ENCODE measurements around the gene NR3C1. TPM values are rescaled to one million over a fixed set of nuclear protein-coding genes. Genes with fewer than 3 reads are reported as not detected.
A peak's percentile ranks its signal among the peaks of the same experiment; 100 is the strongest.

The NR3C1 gene
- polyA plus RNA-seq, 1 donor (not counting 4 experiments of a cell fraction or from before 2014, with no cell fraction given), result 30.7 TPM

GRCh38 chr5:143318270-143318669 lies 85.2 kb downstream of the NR3C1 start:
- TF ChIP-seq EZH2 (IDR thresholded peaks at IDR 0.05; ENCODE audit: low read length) (no peak), CTCF (optimal IDR thresholded peaks at IDR 0.05 in 1 of 3, IDR thresholded peaks at IDR 0.05 in 1 of 3, conservative IDR thresholded peaks at IDR 0.05 in 1 of 3; ENCODE audit: extremely low read depth in 1 of 3, insufficient read depth in 2 of 3, low read length in 3 of 3) (no peak)
- no peaks in the 10 kb centered on the region for H4K20me1 ChIP-seq (ENCODE audit: control insufficient read depth, extremely low read depth, insufficient read depth, low read length)
- peaks cover 70% of the 10 kb centered on the region for H3K79me2 ChIP-seq (ENCODE audit: control insufficient read depth, insufficient read depth, low read length)
- H3K4me2 ChIP-seq (ENCODE audit: control insufficient read depth, extremely low read depth, insufficient read depth, low read depth, low read length), result no peak overlapping the region
- no peaks in the 10 kb centered on the region for H3K9me3 ChIP-seq (ENCODE audit: control insufficient read depth, low read depth, low read length)
- DNase-seq (ENCODE audit: low read depth, low spot score) (no peak), FAIRE-seq (no peak)
- no peak overlapping the region for H2AFZ ChIP-seq (ENCODE audit: control insufficient read depth, low read length)
- peaks cover 0 to 4% of the 10 kb centered on the region in 2 experiments for H3K36me3 ChIP-seq (ENCODE audit: control insufficient read depth in 2 of 2, extremely low read depth in 1 of 2, insufficient read depth in 2 of 2, low read length in 2 of 2)
- no peak overlapping the region for H3K4me3 ChIP-seq (ENCODE audit: control insufficient read depth in 2 of 3, extremely low read depth in 1 of 3, insufficient read depth in 2 of 3, low read depth in 1 of 3, low read length in 3 of 3)
- H3K27ac ChIP-seq (ENCODE audit: control insufficient read depth, insufficient read depth, low read length), result no peak overlapping the region
- H3K9me1 ChIP-seq (ENCODE audit: control insufficient read depth, extremely low read depth, insufficient read depth, low read length), result no peaks in the 10 kb centered on the region
- peaks cover 40% of the 10 kb centered on the region for H3K4me1 ChIP-seq (ENCODE audit: control insufficient read depth, extremely low read depth, insufficient read depth, low read length)
- dilution Hi-C loops (cut with MboI; ENCODE audit: extremely low pct_ligation_motif_present, low sequenced_read_pairs), result no loop called here
- no peak overlapping the region for H3K9ac ChIP-seq (ENCODE audit: control insufficient read depth, extremely low read depth, insufficient read depth, low read length)
- H3K27me3 ChIP-seq (ENCODE audit: control insufficient read depth, extremely low read depth, insufficient read depth, low read length), result no peaks in the 10 kb centered on the region

GRCh38 chr5:143316844-143317631 lies 86.4 kb downstream of the NR3C1 start:
- H3K9ac ChIP-seq (ENCODE audit: control insufficient read depth, extremely low read depth, insufficient read depth, low read length), result no peak overlapping the region
- FAIRE-seq (peak; percentile 46), DNase-seq (ENCODE audit: low read depth, low spot score) (no peak)
- H3K36me3 ChIP-seq (ENCODE audit: control insufficient read depth in 2 of 2, extremely low read depth in 1 of 2, insufficient read depth in 2 of 2, low read length in 2 of 2), result peaks cover 0 to 11% of the 10 kb centered on the region in 2 experiments
- no peak overlapping the region for H3K4me3 ChIP-seq (ENCODE audit: control insufficient read depth in 2 of 3, extremely low read depth in 1 of 3, insufficient read depth in 2 of 3, low read depth in 1 of 3, low read length in 3 of 3)
- TF ChIP-seq CTCF (optimal IDR thresholded peaks at IDR 0.05 in 1 of 3, IDR thresholded peaks at IDR 0.05 in 1 of 3, conservative IDR thresholded peaks at IDR 0.05 in 1 of 3; ENCODE audit: extremely low read depth in 1 of 3, insufficient read depth in 2 of 3, low read length in 3 of 3), result no peak
- no peak for TF ChIP-seq EZH2 (IDR thresholded peaks at IDR 0.05; ENCODE audit: low read length)
- no peak overlapping the region for H2AFZ ChIP-seq (ENCODE audit: control insufficient read depth, low read length)
- no peak overlapping the region for H3K4me2 ChIP-seq (ENCODE audit: control insufficient read depth, extremely low read depth, insufficient read depth, low read depth, low read length)
- H3K4me1 ChIP-seq (ENCODE audit: control insufficient read depth, extremely low read depth, insufficient read depth, low read length), result peaks cover 52% of the 10 kb centered on the region
- H3K27me3 ChIP-seq (ENCODE audit: control insufficient read depth, extremely low read depth, insufficient read depth, low read length), result no peaks in the 10 kb centered on the region
- peaks cover 69% of the 10 kb centered on the region for H3K79me2 ChIP-seq (ENCODE audit: control insufficient read depth, insufficient read depth, low read length)
- H3K27ac ChIP-seq (ENCODE audit: control insufficient read depth, insufficient read depth, low read length), result no peak overlapping the region
- no peaks in the 10 kb centered on the region for H3K9me1 ChIP-seq (ENCODE audit: control insufficient read depth, extremely low read depth, insufficient read depth, low read length)
- no peaks in the 10 kb centered on the region for H3K9me3 ChIP-seq (ENCODE audit: control insufficient read depth, low read depth, low read length)
- dilution Hi-C loops (cut with MboI; ENCODE audit: extremely low pct_ligation_motif_present, low sequenced_read_pairs), result no loop called here
- H4K20me1 ChIP-seq (ENCODE audit: control insufficient read depth, extremely low read depth, insufficient read depth, low read length), result no peaks in the 10 kb centered on the region

Data from keratinocyte (primary cell).